ENCODE data around the gene CXCL14.

The CXCL14 gene

GRCh38 chr5:135592312-135593045, 13.7 kb upstream of the CXCL14 start:
- TF ChIP-seq CTCF (IDR thresholded peaks at IDR 0.05; ENCODE audit: control insufficient read depth, extremely low read depth, insufficient read depth) = no peak

GRCh38 chr5:135591277-135591676, 12.5 kb upstream of the CXCL14 start:
- no peak for TF ChIP-seq CTCF (IDR thresholded peaks at IDR 0.05; ENCODE audit: control insufficient read depth, extremely low read depth, insufficient read depth)
- DNase-seq (ENCODE audit: low read depth) = no peak

More at GRCh38 chr5:135592312-135593045, 13.7 kb upstream of the CXCL14 start:
- DNase-seq (ENCODE audit: low read depth) = no peak
- H3K4me3 ChIP-seq (ENCODE audit: low read depth, low read length) = no peak overlapping the region

GRCh38 chr5:135589152-135589551, 10.4 kb upstream of the CXCL14 start:
- H3K4me3 ChIP-seq (ENCODE audit: low read depth, low read length) = no peak overlapping the region
- no peak for DNase-seq (ENCODE audit: low read depth)
- no peak for TF ChIP-seq CTCF (IDR thresholded peaks at IDR 0.05; ENCODE audit: control insufficient read depth, extremely low read depth, insufficient read depth)

More at GRCh38 chr5:135591277-135591676, 12.5 kb upstream of the CXCL14 start:
- H3K4me3 ChIP-seq (ENCODE audit: low read depth, low read length) = no peak overlapping the region

GRCh38 chr5:135587721-135588663, 9.2 kb upstream of the CXCL14 start:
- no peak overlapping the region for H3K4me3 ChIP-seq (ENCODE audit: low read depth, low read length)
- no peak for TF ChIP-seq CTCF (IDR thresholded peaks at IDR 0.05; ENCODE audit: control insufficient read depth, extremely low read depth, insufficient read depth)
- no peak for DNase-seq (ENCODE audit: low read depth)

GRCh38 chr5:135584918-135585317, 6.1 kb upstream of the CXCL14 start:
- no peak overlapping the region for H3K4me3 ChIP-seq (ENCODE audit: low read depth, low read length)
- no peak for DNase-seq (ENCODE audit: low read depth)
- TF ChIP-seq CTCF (IDR thresholded peaks at IDR 0.05; ENCODE audit: control insufficient read depth, extremely low read depth, insufficient read depth) = no peak

- no peak overlapping the region for H3K4me3 ChIP-seq (ENCODE audit: low read depth, low read length)
- TF ChIP-seq CTCF (IDR thresholded peaks at IDR 0.05; ENCODE audit: control insufficient read depth, extremely low read depth, insufficient read depth) = no peak
- DNase-seq (ENCODE audit: low read depth) = no peak
Measured at GRCh38 chr5:135584276-135584675, 5.5 kb upstream of the CXCL14 start.

All from LNCaP clone FGC (cell line).